HL-60 (cell line): ENCODE results near the gene PLD5.

Experiments
- DNase-seq, 2 experiments: peaks; one replicate each; pipeline ENCODE4 v3.0.0-alpha.2; 2010 to 2020; ENCODE audit warnings: low read depth in 1 of 2, low spot score in 1 of 2
- H3K27ac ChIP-seq: fragments of 250-450 bp; sonication (Bioruptor Pico); replicated peaks from 2 replicates; pipeline ENCODE4 v1.5.1; 2020; ENCODE audit warnings: mild to moderate bottlenecking, moderate library complexity
- H3K27me3 ChIP-seq: fragments of 250-450 bp; sonication (Bioruptor Pico); 2 replicates; pipeline ENCODE4 v1.5.1; 2021; ENCODE audit warnings: mild to moderate bottlenecking, moderate library complexity; ENCODE audit not compliant: insufficient read depth, poor library complexity, severe bottlenecking
- H3K4me3 ChIP-seq: replicated peaks from 2 replicates; pipeline ENCODE4 v1.5.1; 2011; ENCODE audit warnings: mild to moderate bottlenecking, control low read depth, low read length; ENCODE audit not compliant: insufficient read depth
- CTCF ChIP-seq: IDR thresholded peaks from one replicate; pipeline ENCODE4 v1.5.1; 2011; ENCODE audit warnings: low read length, control low read depth, inconsistent platforms; ENCODE audit not compliant: insufficient read depth
- GABPA ChIP-seq: IDR thresholded peaks from 2 replicates; pipeline ENCODE4 v1.6.1; 2012; ENCODE audit warnings: low read depth
- POLR2AphosphoS5 ChIP-seq: IDR thresholded peaks from 2 replicates; pipeline ENCODE4 v1.6.1; 2012; ENCODE audit warnings: low read depth
- REST ChIP-seq: IDR thresholded peaks from 2 replicates; pipeline ENCODE4 v1.6.1; 2012; ENCODE audit warnings: low read depth; ENCODE audit not compliant: insufficient replicate concordance
- SPI1 ChIP-seq: IDR thresholded peaks from 2 replicates; pipeline ENCODE4 v1.6.1; 2012; ENCODE audit warnings: low read depth, mild to moderate bottlenecking, borderline replicate concordance

PLD5 gene

GRCh38 chr1:242567596-242567995, 43.1 kb upstream of the PLD5 start:
- Histone ChIP-seq H3K4me3 (no peak overlapping the region), H3K27ac (no peak overlapping the region), H3K27me3 (no peaks in the 10 kb centered on the region)
- no peak for DNase-seq
- TF ChIP-seq REST, result no peak
- no peak for TF ChIP-seq POLR2AphosphoS5
- TF ChIP-seq GABPA, result no peak

DNA sequence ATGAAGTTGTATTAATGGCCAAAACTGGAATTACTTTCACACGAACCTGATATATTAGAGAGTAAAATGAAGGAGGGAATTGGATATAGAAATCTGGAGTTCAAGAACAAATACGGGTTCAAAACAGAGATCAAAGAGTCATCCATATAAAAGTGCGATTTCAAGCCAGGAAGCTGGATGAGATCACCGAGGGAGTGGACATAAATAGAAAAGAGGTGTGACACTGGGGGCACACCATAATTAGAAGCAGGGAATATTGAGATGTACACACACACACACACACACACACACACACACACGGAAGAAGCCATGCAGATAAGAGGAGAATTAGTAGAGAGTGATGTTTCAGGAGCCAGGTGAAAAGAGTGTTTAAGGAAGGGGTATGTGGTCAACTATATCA, 32.3 kb upstream of the PLD5 start:
- Histone ChIP-seq H3K27me3 (no peaks in the 10 kb centered on the region), H3K4me3 (no peak overlapping the region), H3K27ac (no peak overlapping the region)
- no peak for DNase-seq
- no peak for TF ChIP-seq CTCF
- TF ChIP-seq SPI1, result no peak
- no peak for TF ChIP-seq POLR2AphosphoS5
- TF ChIP-seq REST, result no peak
- no peak for TF ChIP-seq GABPA

DNA sequence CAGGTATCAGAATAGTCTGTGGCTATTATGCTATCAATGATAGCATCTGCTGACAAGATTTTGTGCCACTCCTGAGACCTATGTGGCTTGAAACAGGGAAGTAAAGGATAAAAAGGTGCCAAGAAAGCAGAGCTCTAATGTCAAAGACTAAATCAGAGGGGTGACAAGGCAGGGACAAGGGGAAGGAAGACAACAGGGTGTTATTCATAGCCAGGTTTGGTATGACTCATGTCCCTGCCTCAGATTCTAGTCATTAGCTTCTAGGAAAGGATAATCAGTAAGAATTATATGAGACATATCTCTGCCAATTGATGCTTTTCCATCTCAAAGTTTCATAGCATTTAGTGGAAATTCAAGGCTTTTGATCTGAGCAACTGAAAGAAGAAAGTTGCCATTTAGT, 31.8 kb upstream of the PLD5 start:
- Histone ChIP-seq H3K4me3 (no peak overlapping the region), H3K27me3 (no peaks in the 10 kb centered on the region), H3K27ac (no peak overlapping the region)
- TF ChIP-seq SPI1 (no peak), CTCF (no peak), GABPA (no peak), REST (no peak), POLR2AphosphoS5 (no peak)
- no peak for DNase-seq

GRCh38 chr1:242554577-242554976, 30.1 kb upstream of the PLD5 start:
- Histone ChIP-seq H3K27ac (no peak overlapping the region), H3K4me3 (no peak overlapping the region), H3K27me3 (no peaks in the 10 kb centered on the region)
- no peak for DNase-seq
- TF ChIP-seq GABPA (no peak), REST (no peak), POLR2AphosphoS5 (no peak), SPI1 (no peak)
